Hematopoietic multipotent progenitor cell treated with erythropoietin and hydrocortisone succinate and interleukin-3 and kit ligand, for 8 days (in vitro differentiated cells): ENCODE data around the gene ZNF718.
A peak's percentile ranks its signal among the peaks of the same experiment; 100 is the strongest.
"Not testable (repeated sequence)": the region's sequence is repeated elsewhere in the genome, so short reads cannot be mapped to it uniquely, and the experiment has no call there.

Experiments used
- DNase-seq: peaks from one replicate; pipeline ENCODE4 v3.0.0-alpha.2; 2015

Gene ZNF718

GRCh38 chr4:124275-125081 is at the start of gene ZNF718:
Gene ZNF718, plus strand, starts transcription at chr4:124501. Its CDS starts 170 bp downstream, at chr4:124671.
- peak; percentile 97 for DNase-seq

- DNase-seq, result no peak
Measured at GRCh38 chr4:85951-86350, 38.4 kb upstream of the ZNF718 start.

GRCh38 chr4:86559-87324 is 37.6 kb upstream of the ZNF718 start:
- not testable (repeated sequence) for DNase-seq

- no peak for DNase-seq
Measured at GRCh38 chr4:98386-98785, 25.9 kb upstream of the ZNF718 start.

- DNase-seq, result no peak
Measured at GRCh38 chr4:99863-100262, 24.4 kb upstream of the ZNF718 start.

GRCh38 chr4:107083-107443 is 17.2 kb upstream of the ZNF718 start:
- DNase-seq, result no peak

- no peak for DNase-seq
Measured at GRCh38 chr4:107444-108429, 16.6 kb upstream of the ZNF718 start.

GRCh38 chr4:112771-113170 is 11.5 kb upstream of the ZNF718 start:
- DNase-seq, result no peak

GRCh38 chr4:113732-114131 is 10.6 kb upstream of the ZNF718 start:
- DNase-seq, result no peak

GRCh38 chr4:114149-114548 is 10.2 kb upstream of the ZNF718 start:
- DNase-seq, result no peak

- DNase-seq, result no peak
Measured at GRCh38 chr4:116499-116898, 7.8 kb upstream of the ZNF718 start.

- DNase-seq, result no peak
Measured at GRCh38 chr4:120616-121015, 3.7 kb upstream of the ZNF718 start.

GRCh38 chr4:121408-122084 is 2.8 kb upstream of the ZNF718 start:
- DNase-seq, result no peak

- not testable (repeated sequence) for DNase-seq
Measured at GRCh38 chr4:123922-124274, 403 bp upstream of the ZNF718 start.

GRCh38 chr4:125091-125771 is 930 bp downstream of the ZNF718 start:
- peak; percentile 44 for DNase-seq

- DNase-seq, result peak; percentile 17
Measured at GRCh38 chr4:125833-126232, 1.5 kb downstream of the ZNF718 start.

- no peak for DNase-seq
Measured at GRCh38 chr4:132483-132882, 8.2 kb downstream of the ZNF718 start.

- DNase-seq, result no peak
Measured at GRCh38 chr4:138935-139334, 14.6 kb downstream of the ZNF718 start.

GRCh38 chr4:139691-140090 is 15.4 kb downstream of the ZNF718 start:
- no peak for DNase-seq

GRCh38 chr4:146621-147020 is 22.3 kb downstream of the ZNF718 start:
- DNase-seq, result no peak

- DNase-seq, result no peak
Measured at GRCh38 chr4:147233-147632, 22.9 kb downstream of the ZNF718 start.
